Ascending aorta (tissue), 2 donors: Measurements from ENCODE around the gene FIG4. TPM values are rescaled to one million over a fixed set of nuclear protein-coding genes. Genes with fewer than 3 reads are reported as not detected.

Experiments used
- DNase-seq, 2 donors: peaks; one replicate each; pipeline ENCODE4 v3.0.0-alpha.2; 2019; ENCODE audit warnings: low spot score in 2 of 2
- H3K27ac ChIP-seq, 2 donors: fragments of 200-600 bp; sonication (generic); one replicate each; pipeline ENCODE4 v1.5.1; 2016 to 2017; ENCODE audit warnings: mild to moderate bottlenecking in 1 of 2
- H3K27me3 ChIP-seq: fragments of 200-600 bp; sonication (generic); one replicate; pipeline ENCODE4 v1.5.1; 2017
- H3K36me3 ChIP-seq, 2 donors: fragments of 200-600 bp; sonication (generic); one replicate each; pipeline ENCODE4 v1.5.1; 2016
- H3K4me1 ChIP-seq, 2 donors: fragments of 200-600 bp; sonication (generic); one replicate each; pipeline ENCODE4 v1.5.1; 2016 to 2017; ENCODE audit warnings: mild to moderate bottlenecking in 1 of 2
- H3K4me3 ChIP-seq, 2 donors: fragments of 200-600 bp; sonication (generic); one replicate each; pipeline ENCODE4 v1.5.1; 2016 to 2017; ENCODE audit warnings: mild to moderate bottlenecking in 1 of 2
- H3K9me3 ChIP-seq, 2 donors: fragments of 200-600 bp; sonication (generic); one replicate each; pipeline ENCODE4 v1.5.1; 2016
- CTCF ChIP-seq, 3 experiments: fragments of 200-600 bp in 2 of 3; fragments of 450-650 bp in 1 of 3; sonication (generic) in 2 of 3; IDR thresholded peaks; one replicate each; pipeline ENCODE4 v1.5.1; 2016 to 2019; ENCODE audit warnings: antibody characterized with exemption in 3 of 3, mild to moderate bottlenecking in 1 of 3, moderate library complexity in 1 of 3
- intact Hi-C: fragments of 100-400 bp; cut with DNase I; formaldehyde crosslinking; loops from one replicate; pipeline ENCODE4 v1.15.1; 2023
- total RNA-seq: library from RNA; depleted of rRNA; stranded (reverse); fragments of >200 nt; gene quantifications from one replicate; pipeline ENCODE4 v1.1.0, GENCODE V29; 2016

The FIG4 gene
- total RNA-seq, 1 donor from 2014 or later, result 27.9 TPM

GRCh38 chr6:109840796-109841195 is 149.7 kb downstream of the FIG4 start:
- DNase-seq, result no peak
- H3K27me3 ChIP-seq, result no peaks in the 10 kb centered on the region
- no peak overlapping the region for H3K4me3 ChIP-seq
- no peaks in the 10 kb centered on the region for H3K36me3 ChIP-seq
- H3K9me3 ChIP-seq, result no peaks in the 10 kb centered on the region
- H3K4me1 ChIP-seq, result no peaks in the 10 kb centered on the region
- no peak overlapping the region for H3K27ac ChIP-seq
- intact Hi-C loops, result no loop called here
- TF ChIP-seq CTCF (IDR thresholded peaks at IDR 0.05), result no peak

DNA sequence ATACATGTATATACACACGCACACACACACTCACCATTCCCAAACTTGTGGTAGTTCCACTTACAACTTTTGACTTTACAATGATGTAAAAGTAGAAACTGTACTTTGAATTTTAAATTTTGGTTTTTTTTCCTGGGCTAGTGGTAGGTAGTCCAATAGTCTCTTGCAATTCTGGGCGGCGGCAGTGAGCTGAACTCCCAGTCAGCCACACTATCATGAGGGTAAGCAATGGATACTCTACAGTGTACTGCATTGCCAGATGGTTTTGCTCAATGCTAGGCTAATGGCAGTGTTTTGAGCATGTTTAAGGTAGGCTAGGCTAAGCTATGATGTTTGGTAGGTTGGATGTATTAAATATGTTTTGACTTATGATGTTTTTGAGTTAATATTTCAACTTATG is 150.8 kb downstream of the FIG4 start:
- no peaks in the 10 kb centered on the region for H3K9me3 ChIP-seq
- H3K4me1 ChIP-seq, result no peaks in the 10 kb centered on the region
- no peak for TF ChIP-seq CTCF (IDR thresholded peaks at IDR 0.05)
- no peak overlapping the region for H3K27ac ChIP-seq
- no peaks in the 10 kb centered on the region for H3K36me3 ChIP-seq
- no peak for DNase-seq
- H3K4me3 ChIP-seq, result no peak overlapping the region
- intact Hi-C loops, result no loop called here
- H3K27me3 ChIP-seq, result no peaks in the 10 kb centered on the region

DNA sequence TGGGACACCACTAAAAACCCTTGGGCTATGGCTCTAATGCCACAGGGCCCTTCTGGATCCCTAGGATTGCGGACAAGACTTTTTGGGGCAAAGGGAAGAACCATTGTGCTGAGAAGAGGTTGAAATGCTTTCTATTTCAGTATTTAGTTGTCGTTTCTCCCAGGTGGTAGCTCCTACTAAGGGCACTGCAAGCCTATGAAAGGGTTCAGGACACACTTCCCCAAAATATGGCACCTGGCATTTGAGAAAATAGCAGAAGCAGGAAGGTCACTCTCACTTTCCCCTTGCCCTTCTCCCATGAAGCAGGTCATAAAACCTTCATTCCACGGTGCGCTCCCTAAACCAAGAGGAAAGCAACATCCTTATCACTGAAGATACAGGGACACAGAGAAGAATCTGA is 161.6 kb downstream of the FIG4 start:
- Histone ChIP-seq H3K4me3 (no peak overlapping the region), H3K36me3 (no peaks in the 10 kb centered on the region), H3K9me3 (no peaks in the 10 kb centered on the region), H3K27me3 (no peaks in the 10 kb centered on the region), H3K4me1 (no peaks in the 10 kb centered on the region), H3K27ac (no peak overlapping the region)
- no peak for DNase-seq
- TF ChIP-seq CTCF (IDR thresholded peaks at IDR 0.05), result no peak
- intact Hi-C loops, result no loop called here

- H3K4me1 ChIP-seq, result no peaks in the 10 kb centered on the region
- no peak overlapping the region for H3K4me3 ChIP-seq
- TF ChIP-seq CTCF (IDR thresholded peaks at IDR 0.05), result no peak
- intact Hi-C loops, result no loop called here
- no peak overlapping the region for H3K27ac ChIP-seq
- H3K9me3 ChIP-seq, result no peaks in the 10 kb centered on the region
- no peaks in the 10 kb centered on the region for H3K27me3 ChIP-seq
- no peak for DNase-seq
- H3K36me3 ChIP-seq, result no peaks in the 10 kb centered on the region
Measured at GRCh38 chr6:109853426-109853825, 162.3 kb downstream of the FIG4 start.

DNA sequence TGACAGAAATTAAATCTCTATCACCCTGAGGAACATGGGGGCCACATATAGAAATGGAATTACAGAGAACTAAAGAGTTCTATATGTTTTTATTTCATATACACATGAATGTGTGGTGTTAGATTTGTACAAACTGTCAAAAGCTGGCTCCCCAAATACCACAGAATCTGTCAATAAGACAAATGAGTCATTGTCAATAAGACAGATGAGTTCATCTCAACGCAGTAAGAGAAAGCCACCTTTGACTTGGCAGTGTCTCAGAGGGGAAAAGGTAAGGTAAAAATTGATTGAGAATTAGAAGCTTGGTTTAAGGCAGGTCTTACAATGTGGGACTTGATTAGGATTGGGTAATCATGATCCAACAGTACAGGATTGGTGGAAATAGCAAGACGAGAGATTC is 162.9 kb downstream of the FIG4 start:
- no peaks in the 10 kb centered on the region for H3K9me3 ChIP-seq
- no peak overlapping the region for H3K27ac ChIP-seq
- intact Hi-C loops, result no loop called here
- no peak for DNase-seq
- no peaks in the 10 kb centered on the region for H3K36me3 ChIP-seq
- H3K27me3 ChIP-seq, result no peaks in the 10 kb centered on the region
- no peaks in the 10 kb centered on the region for H3K4me1 ChIP-seq
- H3K4me3 ChIP-seq, result no peak overlapping the region
- TF ChIP-seq CTCF (IDR thresholded peaks at IDR 0.05), result no peak
